SK-MEL-5 (cell line): ENCODE results near the gene NPAS1. TPM values are rescaled to one million over a fixed set of nuclear protein-coding genes. Genes with fewer than 3 reads are reported as not detected.
"Not testable (repeated sequence)": the region's sequence is repeated elsewhere in the genome, so short reads cannot be mapped to it uniquely, and the experiment has no call there.

ENCODE experiments used
- DNase-seq: peaks from one replicate; pipeline ENCODE4 v3.0.0-alpha.2; 2016; ENCODE audit warnings: low read depth, low spot score
- in situ Hi-C: cut with HindIII; loops from 2 replicates; pipeline ENCODE4 v1.10.0; 2016; ENCODE audit warnings: low sequenced_read_pairs, high pct_unique_total_duplicates, low pct_unique_long_range_greater_than_20kb
- total RNA-seq: library from RNA; depleted of rRNA; stranded (reverse); fragments of >200 nt; shearing (Covaris generic); gene quantifications from 2 replicates; pipeline ENCODE4 v1.2.3, GENCODE V29; 2014

NPAS1 gene
- total RNA-seq, 1 experiment from 2014 or later = 2.0 TPM

- in situ Hi-C loops = no loop called here
- DNase-seq = no peak
Measured at GRCh38 chr19:47065242-47065641, 45.6 kb downstream of the NPAS1 start.

DNA sequence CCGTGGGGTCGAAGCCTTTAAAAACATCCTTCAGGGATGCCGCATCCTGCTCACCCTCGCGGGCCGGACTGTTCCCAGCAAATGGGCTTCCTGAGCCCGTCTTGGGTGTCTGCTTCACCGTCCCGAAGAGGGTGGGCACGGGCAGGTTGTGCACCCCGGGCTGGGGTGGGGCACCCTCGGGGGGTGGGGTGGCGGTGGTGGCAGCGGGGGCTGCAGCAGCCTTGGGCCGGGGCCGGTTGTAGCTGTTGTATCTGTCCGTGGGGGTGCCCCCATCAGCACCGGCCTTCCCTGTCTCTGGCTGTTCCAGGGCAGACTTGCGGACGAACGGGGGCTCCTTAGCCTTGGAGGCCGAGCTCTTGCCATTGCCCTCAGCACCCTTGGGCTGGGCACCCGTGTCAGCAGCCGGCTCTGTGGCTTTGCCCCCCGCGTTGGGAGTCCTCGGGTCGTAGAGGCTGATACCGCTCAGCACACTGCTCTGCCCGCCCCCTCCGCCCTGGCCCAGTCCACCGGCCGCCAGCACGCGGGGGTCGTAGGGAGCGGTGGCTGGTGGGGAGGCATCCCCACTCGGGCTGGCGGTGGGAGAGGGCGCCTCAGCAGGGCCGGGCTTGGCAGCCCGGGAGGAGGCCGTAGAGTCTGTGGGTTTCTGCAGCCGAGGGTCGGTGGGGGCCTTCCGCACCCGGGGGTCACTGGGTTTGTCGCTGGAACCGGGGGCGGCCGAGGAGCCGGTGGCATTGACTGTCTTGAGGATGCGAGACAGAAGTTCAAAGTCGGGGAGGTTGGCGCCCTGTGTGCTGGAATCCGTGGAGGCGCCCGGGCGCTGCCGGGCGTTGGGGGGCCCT, 47.0 kb downstream of the NPAS1 start:
- in situ Hi-C loops = no loop called here
- DNase-seq = no peak

GRCh38 chr19:47067215-47067847, 47.7 kb downstream of the NPAS1 start:
- no peak for DNase-seq
- in situ Hi-C loops = no loop called here

DNA sequence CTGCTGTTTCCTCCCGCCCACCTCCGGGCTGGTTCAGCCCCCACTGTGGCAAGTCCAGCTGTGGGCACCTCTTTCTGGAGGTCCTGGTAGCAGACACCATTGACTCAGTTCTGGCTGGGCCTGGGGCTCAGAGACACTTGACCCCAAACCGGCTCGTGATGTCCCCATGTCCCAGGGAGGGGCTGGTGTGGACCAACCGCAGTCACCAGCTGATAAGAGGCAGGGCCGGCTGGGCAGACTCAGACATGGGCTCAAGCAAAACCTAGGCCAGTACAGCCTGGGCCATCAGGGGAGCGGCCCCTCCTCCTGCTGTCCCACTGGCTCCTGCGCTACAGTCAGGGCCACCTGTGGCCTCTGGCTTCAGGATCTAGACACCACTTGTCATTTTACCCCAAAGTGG, 48.6 kb downstream of the NPAS1 start:
- no peak for DNase-seq
- in situ Hi-C loops = no loop called here

DNA sequence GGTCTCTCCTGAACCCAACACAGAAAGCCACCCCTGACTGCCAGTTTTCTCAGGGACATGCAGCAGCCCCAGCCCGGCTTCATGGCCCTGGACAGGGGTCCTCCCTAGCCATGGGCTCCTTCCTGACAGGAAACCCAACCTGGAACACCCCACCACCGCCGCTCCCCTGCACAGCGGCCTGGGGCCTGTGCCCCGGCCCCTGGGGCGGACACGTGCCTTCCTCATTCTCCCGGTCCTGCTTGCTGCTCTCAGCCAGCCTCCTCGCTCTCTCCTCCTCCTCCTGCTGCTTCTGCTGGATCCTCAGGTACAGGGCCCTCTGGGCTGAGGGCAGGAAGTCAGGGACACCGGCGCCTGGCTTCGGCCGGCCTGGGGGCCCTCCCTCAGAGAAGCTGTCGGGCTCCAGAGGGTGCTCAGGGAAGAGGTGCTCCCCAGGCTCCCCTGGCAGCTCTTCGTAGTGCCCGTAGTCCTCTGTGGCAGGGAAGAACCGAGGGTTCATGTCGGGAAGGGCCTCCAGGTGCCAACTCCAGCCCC, 49.3 kb downstream of the NPAS1 start:
- DNase-seq = no peak
- in situ Hi-C loops = no loop called here

DNA sequence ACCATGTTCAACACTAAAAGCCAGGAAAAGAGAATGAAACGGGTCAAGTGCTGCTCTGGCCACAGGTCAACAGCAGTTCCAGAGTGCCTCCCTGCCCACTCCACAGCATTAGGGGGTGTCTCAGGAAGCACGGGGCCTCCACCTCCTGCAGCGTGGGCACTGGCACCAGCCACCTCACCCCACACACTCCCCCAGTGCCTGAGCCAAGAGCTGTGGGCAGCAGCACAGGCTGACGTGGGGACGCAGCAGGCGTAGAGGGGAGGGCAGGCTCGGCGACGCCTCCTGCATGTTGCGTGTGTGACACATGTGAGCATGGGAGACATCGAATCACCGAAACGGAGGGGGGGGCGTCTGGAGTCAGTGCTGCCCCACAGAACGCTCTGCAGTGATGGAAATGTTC, 50.2 kb downstream of the NPAS1 start:
- in situ Hi-C loops = no loop called here
- DNase-seq = no peak

DNA sequence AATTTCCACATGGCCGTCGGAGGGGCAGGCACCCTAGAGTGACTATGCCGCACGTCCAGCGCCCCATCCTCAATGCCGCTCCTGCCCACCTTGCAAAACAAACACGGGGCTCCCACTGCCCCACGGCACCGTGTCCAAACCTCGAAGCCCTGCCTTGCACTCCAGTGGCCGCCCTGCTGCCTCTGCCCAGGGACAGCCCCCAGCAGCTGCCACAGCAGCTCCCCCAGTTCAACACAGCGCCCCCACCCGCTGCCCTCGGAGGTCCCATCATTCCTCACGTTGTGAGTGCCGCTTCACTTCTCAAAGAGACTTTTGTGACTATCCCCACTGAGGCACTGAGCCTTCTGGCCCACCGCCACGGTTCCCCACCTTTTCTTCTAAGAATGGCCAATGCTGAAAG, 51.1 kb downstream of the NPAS1 start:
- DNase-seq = no peak
- in situ Hi-C loops = no loop called here

DNA sequence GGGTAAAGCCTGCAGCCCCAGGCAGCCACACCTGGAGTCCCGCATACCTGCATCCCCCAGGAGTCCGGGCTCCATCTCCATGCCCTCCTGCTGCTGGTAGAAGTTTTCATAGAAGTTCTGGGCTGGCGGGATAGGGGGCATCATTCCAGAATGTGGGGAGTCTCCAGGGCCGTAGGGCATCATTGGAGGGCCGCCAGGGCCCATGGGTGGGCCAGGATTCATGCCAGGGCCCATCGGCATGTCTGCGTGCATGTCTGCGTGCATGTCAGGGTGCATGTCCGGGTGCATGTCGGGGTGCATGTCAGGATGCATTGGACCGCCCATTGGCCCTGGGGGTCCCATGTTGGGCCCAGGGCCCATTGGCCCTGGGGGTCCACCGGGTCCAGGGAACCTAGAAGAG, 52.1 kb downstream of the NPAS1 start:
- in situ Hi-C loops = no loop called here
- DNase-seq = no peak

DNA sequence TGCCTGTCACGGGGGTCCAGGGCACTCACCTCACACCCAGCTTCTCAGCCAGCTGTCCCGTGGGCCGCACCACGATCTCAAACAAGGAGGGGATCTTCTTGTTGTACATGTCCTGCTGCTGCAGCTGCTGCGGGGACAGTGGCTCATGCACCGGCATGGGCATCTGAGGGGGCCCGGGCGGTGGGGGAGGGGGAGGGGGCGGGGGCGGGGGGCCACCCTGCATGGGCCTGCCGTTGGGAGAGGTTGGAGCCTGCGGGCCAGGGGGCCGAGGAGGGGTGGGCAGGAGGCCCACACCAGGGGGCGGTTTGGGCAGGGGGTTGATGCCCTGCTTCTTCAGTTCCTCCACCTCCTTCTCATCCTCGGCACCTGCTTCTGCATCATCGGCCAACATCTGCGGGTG, 52.7 kb downstream of the NPAS1 start:
- DNase-seq = no peak
- in situ Hi-C loops = no loop called here

DNA sequence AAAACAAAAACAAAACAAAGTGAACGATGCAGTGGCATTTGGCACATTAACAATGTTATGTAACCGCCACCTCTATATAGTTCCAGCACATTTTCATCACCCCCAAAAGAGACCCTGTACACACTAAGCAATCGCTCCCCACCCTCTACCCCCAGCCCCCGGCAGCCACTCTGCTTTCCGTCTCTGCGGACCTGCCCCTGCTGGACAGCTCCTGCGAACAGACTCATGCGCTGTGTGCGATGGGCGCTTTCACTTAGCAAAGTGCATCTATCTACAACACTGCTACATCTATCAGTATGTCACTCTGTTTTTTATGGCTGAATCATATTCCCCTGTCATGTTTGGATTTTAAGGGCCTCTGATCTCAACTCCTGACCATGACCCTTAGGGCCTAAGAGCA, 53.9 kb downstream of the NPAS1 start:
- DNase-seq = no peak
- in situ Hi-C loops = no loop called here

- DNase-seq = no peak
- in situ Hi-C loops = no loop called here
Measured at GRCh38 chr19:47074621-47075020, 55.0 kb downstream of the NPAS1 start.

GRCh38 chr19:47075179-47075810, 55.7 kb downstream of the NPAS1 start:
- DNase-seq = no peak
- in situ Hi-C loops = no loop called here

GRCh38 chr19:47075941-47076340, 56.3 kb downstream of the NPAS1 start:
- in situ Hi-C loops = no loop called here
- DNase-seq = no peak

GRCh38 chr19:47078351-47078750, 58.7 kb downstream of the NPAS1 start:
- DNase-seq, in situ Hi-C loops: not testable (repeated sequence)

DNA sequence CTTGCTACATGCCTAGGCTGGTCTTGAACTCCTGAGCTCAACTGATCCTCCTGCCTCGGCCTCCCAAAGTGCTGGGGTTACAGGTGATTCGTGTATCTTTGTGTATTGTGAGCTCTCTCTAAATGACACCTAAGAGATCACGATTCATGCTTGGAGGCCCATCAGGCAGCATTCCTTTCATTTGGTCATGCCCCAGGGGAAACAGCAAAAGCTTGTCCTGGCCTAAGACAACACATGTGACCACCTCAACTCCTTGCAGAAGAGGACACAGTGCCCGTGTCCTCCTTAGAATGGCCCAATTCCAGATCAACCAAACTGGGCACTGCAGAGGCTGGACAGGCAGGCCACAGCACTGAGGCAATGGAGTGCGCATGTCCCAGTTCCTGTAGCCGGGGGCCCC, 61.5 kb downstream of the NPAS1 start:
- in situ Hi-C loops = no loop called here
- DNase-seq = peak; percentile 15

DNA sequence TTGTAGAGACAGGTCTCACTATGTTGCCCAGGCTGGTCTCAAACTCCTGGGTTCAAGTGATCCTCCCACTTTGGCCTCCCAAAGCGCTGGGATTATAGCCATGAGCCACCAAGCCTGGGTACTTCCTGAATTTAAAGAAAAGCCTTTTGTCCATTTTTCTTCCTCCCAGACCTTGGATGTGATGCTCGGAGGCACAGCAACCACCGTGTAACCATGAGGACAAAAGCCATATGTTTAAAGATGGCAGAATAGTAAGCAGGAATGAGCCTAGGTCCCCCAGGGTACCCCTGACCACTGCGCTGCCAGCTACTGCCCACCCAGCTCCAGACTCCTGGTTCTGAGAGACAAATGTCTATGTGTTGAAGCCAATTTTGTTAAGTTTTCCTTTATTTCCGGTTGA, 62.9 kb downstream of the NPAS1 start:
- in situ Hi-C loops = no loop called here
- DNase-seq = no peak

GRCh38 chr19:47084879-47085439, 65.3 kb downstream of the NPAS1 start:
- no peak for DNase-seq
- in situ Hi-C loops = no loop called here

DNA sequence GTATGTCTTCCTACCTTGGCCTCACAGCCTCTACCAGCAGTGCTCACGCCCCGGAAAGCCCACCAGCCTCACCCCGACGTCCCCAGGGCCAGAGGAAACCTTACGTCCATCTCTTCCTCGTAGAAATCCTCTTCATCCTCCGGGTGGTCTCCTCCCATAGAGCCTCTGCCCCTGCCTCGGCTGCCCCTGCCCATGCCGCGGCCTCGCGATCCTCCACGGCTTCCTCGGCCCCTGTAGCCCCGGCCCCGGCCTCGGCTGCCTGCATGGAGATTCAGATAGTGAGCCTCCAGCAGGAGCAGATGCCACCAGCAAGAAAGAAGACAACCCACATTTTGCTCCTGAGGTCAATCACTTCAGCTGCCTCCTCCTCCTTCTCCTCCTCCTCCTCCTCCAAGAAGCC, 66.6 kb downstream of the NPAS1 start:
- in situ Hi-C loops = no loop called here
- DNase-seq = no peak
